Stomach (tissue), 9 donors: Measurements from ENCODE around the gene NCK2. TPM values are rescaled to one million over a fixed set of nuclear protein-coding genes. Genes with fewer than 3 reads are reported as not detected.

Experiments used
- DNase-seq, 2 donors: peaks; one replicate each; pipeline versions ENCODE4 v3.0.0 to v3.0.0-alpha.2; 2013 to 2019
- H3K27ac ChIP-seq, 5 donors: fragments of 200-600 bp in 4 of 5; sonication (generic) in 4 of 5; one replicate each; pipeline ENCODE4 v1.5.1; 2013 to 2019; ENCODE audit warnings: mild to moderate bottlenecking in 1 of 5, moderate library complexity in 1 of 5
- H3K27me3 ChIP-seq, 3 donors: fragments of 200-600 bp; sonication (generic); one replicate each; pipeline ENCODE4 v1.5.1; 2017 to 2019; ENCODE audit warnings: mixed run types in 1 of 3
- H3K36me3 ChIP-seq, 4 donors: fragments of 200-600 bp; sonication (generic); 1 replicate in 3 of 4; 2 replicates in 1 of 4; pipeline ENCODE4 v1.5.1; 2016 to 2019
- H3K4me1 ChIP-seq, 4 donors: fragments of 200-600 bp; sonication (generic); one replicate each; pipeline ENCODE4 v1.5.1; 2016 to 2019
- H3K4me3 ChIP-seq, 4 donors: fragments of 200-600 bp; sonication (generic) in 3 of 4; one replicate each; pipeline ENCODE4 v1.5.1; 2016 to 2019; ENCODE audit warnings: mild to moderate bottlenecking in 1 of 4
- H3K9me3 ChIP-seq, 4 donors: fragments of 200-600 bp; sonication (generic); one replicate each; pipeline ENCODE4 v1.5.1; 2016 to 2019
- EP300 ChIP-seq: sonication (generic); formaldehyde crosslinking; IDR thresholded peaks from one replicate; pipeline ENCODE4 v1.6.1; 2017; ENCODE audit warnings: antibody characterized with exemption
- POLR2A ChIP-seq, 4 donors: fragments of 450-650 bp; IDR thresholded peaks; one replicate each; pipeline ENCODE4 v1.6.1; 2016; ENCODE audit warnings: antibody characterized with exemption in 4 of 4, control low read depth in 2 of 4, mild to moderate bottlenecking in 1 of 4, moderate library complexity in 1 of 4
- POLR2AphosphoS5 ChIP-seq, 3 donors: sonication (generic); formaldehyde crosslinking; IDR thresholded peaks; one replicate each; pipeline ENCODE4 v1.6.1; 2016; ENCODE audit warnings: antibody characterized with exemption in 3 of 3
- WGBS, 5 donors: extraction: QIAGEN DNeasy Blood & Tissue Kit in 3 of 5; methylation state at CpG; one replicate each; pipeline versions ENCODE4 v1.1.5 to v1.1.7; 2013 to 2018; 5-methylcytosine and 5-hydroxymethylcytosine counted together
- intact Hi-C: fragments of 100-400 bp; cut with DNase I; formaldehyde crosslinking; loops from one replicate; pipeline ENCODE4 v1.15.1; 2023; ENCODE audit warnings: low total_unique reads
- polyA plus RNA-seq, 3 donors: library from polyadenylated mRNA; stranded (reverse); fragments of 200-250 nt; gene quantifications; one replicate each; pipeline ENCODE4 v1.2.3, GENCODE V29; 2013
- total RNA-seq, 5 donors: library from RNA; depleted of rRNA; stranded (reverse); fragments of >200 nt; gene quantifications; one replicate each; pipeline versions ENCODE4 v1.1.0 to v1.2.3, GENCODE V29; 2014 to 2016
- TF ChIP-seq, protein P1 (sequence below), 7 experiments: fragments of 450-650 bp in 4 of 7; fragments of 200-600 bp in 3 of 7; sonication (generic) in 3 of 7; IDR thresholded peaks; one replicate each; pipeline ENCODE4 v1.5.1; 2016 to 2019; ENCODE audit warnings: antibody characterized with exemption in 7 of 7, control low read depth in 2 of 7, mild to moderate bottlenecking in 1 of 7
- donor health status: healthy with polysubstance abuse.
- donor health status: Bipolar disorder and iron deficiency.
- donor health status: healthy.

Gene NCK2
- total and polyA plus RNA-seq, 8 donors: 23.1 to 88.9 (median 42.6) TPM

GRCh38 chr2:105929516-105929915 is 184.8 kb downstream of the NCK2 start:
- intact Hi-C loops: no loop called here
- Histone ChIP-seq H3K4me1 (peaks cover 0 to 22% (median 3%) of the 10 kb centered on the region in 4 donors), H3K9me3 (no peaks in the 10 kb centered on the region), H3K27me3 (no peaks in the 10 kb centered on the region), H3K36me3 (no peaks in the 10 kb centered on the region), H3K4me3 (no peak overlapping the region), H3K27ac (no peak overlapping the region)
- TF ChIP-seq, protein P1, sequence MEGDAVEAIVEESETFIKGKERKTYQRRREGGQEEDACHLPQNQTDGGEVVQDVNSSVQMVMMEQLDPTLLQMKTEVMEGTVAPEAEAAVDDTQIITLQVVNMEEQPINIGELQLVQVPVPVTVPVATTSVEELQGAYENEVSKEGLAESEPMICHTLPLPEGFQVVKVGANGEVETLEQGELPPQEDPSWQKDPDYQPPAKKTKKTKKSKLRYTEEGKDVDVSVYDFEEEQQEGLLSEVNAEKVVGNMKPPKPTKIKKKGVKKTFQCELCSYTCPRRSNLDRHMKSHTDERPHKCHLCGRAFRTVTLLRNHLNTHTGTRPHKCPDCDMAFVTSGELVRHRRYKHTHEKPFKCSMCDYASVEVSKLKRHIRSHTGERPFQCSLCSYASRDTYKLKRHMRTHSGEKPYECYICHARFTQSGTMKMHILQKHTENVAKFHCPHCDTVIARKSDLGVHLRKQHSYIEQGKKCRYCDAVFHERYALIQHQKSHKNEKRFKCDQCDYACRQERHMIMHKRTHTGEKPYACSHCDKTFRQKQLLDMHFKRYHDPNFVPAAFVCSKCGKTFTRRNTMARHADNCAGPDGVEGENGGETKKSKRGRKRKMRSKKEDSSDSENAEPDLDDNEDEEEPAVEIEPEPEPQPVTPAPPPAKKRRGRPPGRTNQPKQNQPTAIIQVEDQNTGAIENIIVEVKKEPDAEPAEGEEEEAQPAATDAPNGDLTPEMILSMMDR (IDR thresholded peaks at IDR 0.05): no peak
- TF ChIP-seq EP300 (no peak), POLR2AphosphoS5 (IDR thresholded peaks at IDR 0.05) (no peak), POLR2A (IDR thresholded peaks at IDR 0.05) (no peak)
- DNase-seq: peak; percentile 26 to 77
- WGBS, 5 donors: 47 to 68% (median 60%) methylated on average over 2 of the region's 2 CpGs

DNA sequence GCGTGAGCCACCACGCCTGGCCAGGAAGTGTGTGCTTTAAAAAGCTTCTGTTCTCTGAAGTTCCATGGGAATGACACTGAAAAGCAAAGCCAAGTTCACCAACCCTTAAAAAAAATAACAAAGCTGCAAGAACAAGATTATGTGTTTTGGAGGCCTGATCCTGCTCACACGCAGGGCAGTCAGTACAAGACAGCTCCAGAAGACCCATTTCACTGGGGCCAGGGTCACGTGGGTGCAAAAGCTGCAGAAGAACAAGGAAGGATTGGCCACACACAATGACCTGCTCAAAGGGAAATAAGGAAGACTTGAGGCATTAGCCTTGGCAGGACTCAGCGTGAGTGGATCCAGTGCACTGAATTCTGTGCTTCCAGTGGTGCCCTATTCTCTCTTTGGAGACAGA is 187.9 kb downstream of the NCK2 start:
- Histone ChIP-seq H3K9me3 (no peaks in the 10 kb centered on the region), H3K27me3 (no peaks in the 10 kb centered on the region), H3K4me3 (no peak overlapping the region), H3K4me1 (peaks cover 0 to 29% (median 4%) of the 10 kb centered on the region in 4 donors), H3K36me3 (no peaks in the 10 kb centered on the region), H3K27ac (no peak overlapping the region)
- intact Hi-C loops: no loop called here
- TF ChIP-seq POLR2A (IDR thresholded peaks at IDR 0.05) (no peak), POLR2AphosphoS5 (IDR thresholded peaks at IDR 0.05) (no peak), EP300 (no peak)
- TF ChIP-seq, protein P1 (IDR thresholded peaks at IDR 0.05): no peak
- DNase-seq: no peak
- 66 to 91% (median 83%) methylated on average over 5 of the region's 5 CpGs for WGBS, 5 donors

DNA sequence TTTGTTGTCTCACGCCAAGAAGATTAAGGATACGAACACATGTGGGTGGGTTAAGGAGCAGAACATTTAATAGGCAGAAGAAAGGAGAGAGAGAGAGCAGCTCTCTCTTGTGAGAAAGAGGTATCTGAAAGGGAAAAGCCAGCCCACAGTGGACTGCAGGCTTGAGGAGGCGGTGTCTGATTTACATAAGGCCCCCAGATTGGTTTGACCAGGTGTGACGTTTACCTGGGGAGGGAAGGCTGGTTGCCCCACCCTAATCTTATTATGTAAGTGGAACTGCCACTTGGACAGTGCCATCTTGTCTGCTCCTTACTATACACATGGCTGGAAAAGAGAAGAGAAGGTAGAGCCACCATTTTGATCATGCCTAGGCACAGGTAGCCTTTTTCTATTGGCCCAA is 189.2 kb downstream of the NCK2 start:
- no peak for DNase-seq
- intact Hi-C loops: no loop called here
- no peak for TF ChIP-seq POLR2A (IDR thresholded peaks at IDR 0.05)
- TF ChIP-seq POLR2AphosphoS5 (IDR thresholded peaks at IDR 0.05): no peak
- TF ChIP-seq EP300: no peak
- TF ChIP-seq, protein P1 (IDR thresholded peaks at IDR 0.05): no peak
- no peak overlapping the region for H3K4me3 ChIP-seq
- peak overlapping the region in 1 of 5 donors; percentile 29 for H3K27ac ChIP-seq
- no peaks in the 10 kb centered on the region for H3K36me3 ChIP-seq
- H3K27me3 ChIP-seq: no peaks in the 10 kb centered on the region
- WGBS, 5 donors: 90 to 96% (median 91%) methylated on average over 4 of the region's 4 CpGs
- H3K4me1 ChIP-seq: peaks cover 0 to 25% (median 4%) of the 10 kb centered on the region in 4 donors
- H3K9me3 ChIP-seq: no peaks in the 10 kb centered on the region

GRCh38 chr2:105934467-105934866 is 189.8 kb downstream of the NCK2 start:
- H3K27me3 ChIP-seq: no peaks in the 10 kb centered on the region
- no peaks in the 10 kb centered on the region for H3K36me3 ChIP-seq
- H3K4me3 ChIP-seq: no peak overlapping the region
- no peaks in the 10 kb centered on the region for H3K9me3 ChIP-seq
- peak overlapping the region in 1 of 5 donors; percentile 29 for H3K27ac ChIP-seq
- TF ChIP-seq POLR2AphosphoS5 (IDR thresholded peaks at IDR 0.05): peak in 1 of 3 donors; percentile 8
- TF ChIP-seq EP300: no peak
- TF ChIP-seq POLR2A (IDR thresholded peaks at IDR 0.05): no peak
- peaks cover 0 to 19% (median 4%) of the 10 kb centered on the region in 4 donors for H3K4me1 ChIP-seq
- peak in 1 of 2 donors; percentile 56 for DNase-seq
- 9 to 18% (median 17%) methylated on average over 7 of the region's 7 CpGs for WGBS, 5 donors
- intact Hi-C loops: no loop called here

DNA sequence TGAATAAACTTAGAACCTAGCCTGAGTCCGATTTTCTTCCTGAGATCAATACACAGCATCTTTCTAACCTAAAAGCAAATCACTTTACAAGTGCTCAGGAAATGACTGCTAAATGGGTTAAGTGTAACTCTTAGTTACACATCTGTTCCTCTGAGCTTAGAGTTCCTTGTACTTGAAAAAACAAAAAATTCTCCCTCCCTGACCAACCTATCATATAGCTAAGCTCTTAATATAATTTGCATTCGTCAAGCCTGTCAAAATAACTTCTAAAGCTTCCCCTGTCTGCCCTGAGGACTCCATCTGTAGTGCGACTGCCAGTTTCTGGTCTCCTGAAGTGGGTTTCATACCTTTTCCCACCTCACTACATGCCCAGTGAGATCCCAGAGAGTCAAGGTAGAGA is 190.4 kb downstream of the NCK2 start:
- no peak overlapping the region for H3K4me3 ChIP-seq
- no peak for DNase-seq
- intact Hi-C loops: no loop called here
- no peaks in the 10 kb centered on the region for H3K27me3 ChIP-seq
- no peaks in the 10 kb centered on the region for H3K9me3 ChIP-seq
- no peaks in the 10 kb centered on the region for H3K36me3 ChIP-seq
- H3K27ac ChIP-seq: no peak overlapping the region
- H3K4me1 ChIP-seq: peaks cover 0 to 16% (median 4%) of the 10 kb centered on the region in 4 donors
- TF ChIP-seq POLR2A (IDR thresholded peaks at IDR 0.05) (no peak), EP300 (no peak), POLR2AphosphoS5 (IDR thresholded peaks at IDR 0.05) (no peak)
- TF ChIP-seq, protein P1 (IDR thresholded peaks at IDR 0.05): no peak
- WGBS, 5 donors: 30 to 59% (median 49%) methylated on average over 3 of the region's 3 CpGs
